HG03064 (cell line): Measurements from ENCODE around the gene GLYAT.
"Not testable (repeated sequence)": the region's sequence is repeated elsewhere in the genome, so short reads cannot be mapped to it uniquely, and the experiment has no call there.

Experiments used
- ATAC-seq: cut with Tn5 transposase; IDR thresholded peaks from one replicate; pipeline ENCODE4 v1.9.1; 2021; ENCODE audit warnings: low read depth; ENCODE audit not compliant: unreplicated experiment

Gene GLYAT

GRCh38 chr11:58685973-58686722, 45.6 kb downstream of the GLYAT start:
- no peak for ATAC-seq

GRCh38 chr11:58682660-58683059, 49.1 kb downstream of the GLYAT start:
- not testable (repeated sequence) for ATAC-seq

GRCh38 chr11:58677536-58677935, 54.2 kb downstream of the GLYAT start:
- not testable (repeated sequence) for ATAC-seq

GRCh38 chr11:58676563-58677135, 55.1 kb downstream of the GLYAT start:
- ATAC-seq, result no peak

GRCh38 chr11:58675334-58676155, 56.2 kb downstream of the GLYAT start:
- peak; percentile 87 for ATAC-seq

- no peak for ATAC-seq
Observed at GRCh38 chr11:58674609-58675008, 57.1 kb downstream of the GLYAT start.

- ATAC-seq, result no peak
Observed at GRCh38 chr11:58671983-58672633, 59.6 kb downstream of the GLYAT start.

GRCh38 chr11:58659910-58660570, 71.7 kb downstream of the GLYAT start:
- no peak for ATAC-seq

- no peak for ATAC-seq
Observed at GRCh38 chr11:58659404-58659803, 72.3 kb downstream of the GLYAT start.
